Left hindlimb (tissue), 1 donor: Measurements from ENCODE around the gene SFTA2.
A peak's percentile ranks its signal among the peaks of the same experiment; 100 is the strongest.
"Not testable (repeated sequence)": the region's sequence is repeated elsewhere in the genome, so short reads cannot be mapped to it uniquely, and the experiment has no call there.

ENCODE experiments used
- DNase-seq: peaks from one replicate; pipeline ENCODE4 v3.0.0-alpha.2; 2018

Gene SFTA2

GRCh38 chr6:30942338-30943060 is 10.5 kb upstream of the SFTA2 start:
- peak; percentile 54 for DNase-seq

DNA sequence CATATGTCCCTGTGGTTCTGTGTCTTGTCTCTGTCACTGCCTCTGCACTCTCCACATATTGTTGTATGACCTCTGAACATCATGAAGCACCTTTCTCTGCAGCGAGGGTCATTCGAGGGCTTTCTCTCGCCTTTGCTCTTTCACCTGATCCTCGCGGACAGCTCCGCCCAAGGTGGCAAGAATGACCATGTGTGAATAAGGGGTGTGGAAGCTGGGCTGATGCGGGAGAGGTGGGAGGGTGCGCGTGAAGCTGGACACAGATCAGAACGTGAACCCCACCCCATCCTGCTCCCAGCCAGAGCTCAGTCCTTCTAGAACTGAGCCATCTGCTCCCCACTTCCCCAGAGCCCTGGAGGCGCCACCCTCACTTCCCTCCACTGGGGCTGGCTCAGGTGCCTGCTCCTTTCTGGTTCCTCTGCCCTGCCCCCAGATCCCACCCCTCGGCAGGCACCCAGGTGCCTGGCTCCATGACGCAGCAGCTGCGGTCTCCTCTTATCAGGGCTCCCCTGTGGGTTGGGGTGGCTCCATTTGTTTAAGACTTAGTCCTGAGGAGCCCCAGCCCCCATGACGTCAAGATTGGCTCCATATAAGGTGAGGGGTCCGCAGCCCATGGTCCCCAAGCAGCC is 8.5 kb upstream of the SFTA2 start, which contains the start of gene MUCL3:
TSS of gene MUCL3 (plus strand) at position 613 of the 626 bp plus-strand sequence. CDS start 27 bp downstream, outside the sequence.
- DNase-seq = no peak

DNA sequence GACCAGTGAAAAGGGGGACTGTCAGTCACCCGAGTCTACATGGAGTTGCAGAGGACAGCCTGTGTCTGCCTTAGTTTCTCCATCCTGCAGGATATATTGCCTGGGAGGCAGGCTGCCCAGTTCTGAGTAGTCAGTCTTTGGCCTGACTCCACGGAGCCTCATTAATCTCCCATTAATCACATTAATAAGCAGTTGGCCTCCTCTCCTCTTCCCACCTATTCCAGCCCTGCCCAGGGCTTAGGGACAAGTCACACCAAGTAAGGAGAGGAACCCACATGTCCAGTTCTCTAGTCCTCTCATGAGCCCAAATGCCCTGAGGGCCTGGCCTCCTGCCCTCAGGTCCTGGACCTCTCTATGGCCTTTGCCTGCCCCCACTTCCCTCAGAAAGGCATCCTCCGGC is 7.5 kb upstream of the SFTA2 start:
- DNase-seq = no peak

DNA sequence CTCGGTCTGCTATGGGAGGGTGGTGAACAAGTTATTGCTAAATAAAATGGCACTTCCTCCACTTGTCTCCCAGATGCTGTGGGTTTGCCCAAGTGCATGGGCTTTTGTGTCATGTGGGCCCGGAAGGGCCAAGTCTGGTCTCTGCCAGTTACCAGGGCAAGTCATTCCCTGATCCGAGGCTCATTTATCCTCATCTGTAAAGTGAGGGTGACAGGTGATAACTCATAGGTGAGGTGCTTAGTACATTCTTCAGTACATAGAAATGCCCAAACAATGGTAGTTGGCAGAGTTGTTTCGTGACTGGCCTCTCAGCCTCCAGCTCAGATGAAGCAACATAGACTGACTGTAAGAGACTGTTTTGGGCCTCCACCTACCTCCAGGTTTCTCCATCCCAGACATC is 6.8 kb upstream of the SFTA2 start:
- no peak for DNase-seq

GRCh38 chr6:30937265-30937664 is 5.3 kb upstream of the SFTA2 start:
- no peak for DNase-seq

- DNase-seq = no peak
Measured at GRCh38 chr6:30935018-30935417, 3.0 kb upstream of the SFTA2 start.

DNA sequence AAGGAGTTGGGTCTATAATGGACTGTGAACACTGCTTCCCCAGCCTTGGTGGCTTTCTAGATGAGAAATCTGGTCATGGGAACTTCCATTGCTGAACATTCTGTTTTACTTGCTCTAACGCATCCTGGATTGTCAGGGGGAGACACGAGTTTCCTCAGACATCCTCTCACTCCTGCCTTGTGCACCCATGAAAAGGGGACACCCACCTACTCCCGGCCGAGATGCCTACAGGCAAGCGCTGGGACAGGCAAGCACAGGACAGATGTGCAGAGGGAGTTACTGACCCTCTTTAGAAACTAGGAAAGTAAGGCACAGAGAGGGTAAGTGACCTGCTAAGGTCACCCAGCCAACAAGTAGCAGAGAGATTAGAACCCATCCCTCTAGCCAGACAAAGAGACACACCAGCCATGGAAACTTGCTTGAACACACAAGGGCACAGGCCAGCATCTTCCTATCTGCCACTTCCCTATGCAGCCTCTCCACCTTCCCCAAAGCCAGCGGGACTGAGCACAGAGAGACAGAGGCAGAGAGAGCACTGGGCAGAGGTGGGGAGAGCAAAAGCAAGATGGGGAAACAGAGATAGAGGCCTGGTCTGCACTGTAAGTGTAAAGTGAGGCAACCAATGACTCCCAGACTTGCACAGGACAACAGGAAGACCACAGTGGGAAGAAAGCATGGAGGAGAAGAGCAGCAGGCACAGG is 845 bp upstream of the SFTA2 start:
- no peak for DNase-seq

GRCh38 chr6:30931272-30931671 is 698 bp downstream of the SFTA2 start:
- DNase-seq = no peak

DNA sequence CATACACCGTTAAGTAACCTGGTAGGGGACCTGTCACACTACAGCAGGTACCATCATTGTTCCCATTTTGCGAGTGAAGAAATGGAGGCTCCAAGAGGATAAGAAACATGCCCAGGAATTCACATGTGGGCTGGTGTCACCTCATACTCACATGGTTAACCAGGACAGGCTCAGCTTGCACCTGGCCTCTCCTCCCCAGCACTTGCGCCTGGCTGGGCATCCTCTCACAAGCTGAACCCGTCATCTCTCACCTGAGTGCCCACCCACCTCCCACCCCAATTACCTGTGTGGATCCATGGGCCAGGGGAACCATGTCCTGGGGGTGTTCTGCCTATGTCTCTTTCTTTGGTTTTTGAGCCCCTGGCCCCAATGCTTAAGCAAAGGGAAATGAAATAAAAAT is 1.5 kb downstream of the SFTA2 start:
- no peak for DNase-seq

GRCh38 chr6:30928677-30929076 is 3.3 kb downstream of the SFTA2 start:
- no peak for DNase-seq

DNA sequence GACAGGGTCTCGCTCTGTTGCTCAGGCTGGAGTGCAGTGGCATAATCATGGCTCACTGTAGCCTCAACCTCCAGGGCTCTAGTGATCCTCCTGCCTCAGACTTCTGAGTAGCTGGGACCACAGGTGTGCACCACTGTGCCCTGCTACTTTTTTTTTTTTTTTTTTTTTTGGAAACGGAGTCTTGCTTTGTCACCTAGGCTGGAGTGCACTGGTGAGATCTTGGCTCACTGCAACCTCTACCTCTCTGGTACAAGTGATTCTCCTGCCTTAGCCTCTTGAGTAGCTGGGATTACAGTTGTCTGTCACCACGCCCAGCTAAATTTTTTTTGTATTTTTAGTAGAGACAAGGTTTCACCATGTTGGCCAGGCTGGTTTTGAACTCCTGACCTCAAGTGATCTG is 4.9 kb downstream of the SFTA2 start:
- not testable (repeated sequence) for DNase-seq

- DNase-seq = no peak
Measured at GRCh38 chr6:30926644-30927043, 5.3 kb downstream of the SFTA2 start.

GRCh38 chr6:30924040-30924627 is 7.8 kb downstream of the SFTA2 start:
- DNase-seq = not testable (repeated sequence)

DNA sequence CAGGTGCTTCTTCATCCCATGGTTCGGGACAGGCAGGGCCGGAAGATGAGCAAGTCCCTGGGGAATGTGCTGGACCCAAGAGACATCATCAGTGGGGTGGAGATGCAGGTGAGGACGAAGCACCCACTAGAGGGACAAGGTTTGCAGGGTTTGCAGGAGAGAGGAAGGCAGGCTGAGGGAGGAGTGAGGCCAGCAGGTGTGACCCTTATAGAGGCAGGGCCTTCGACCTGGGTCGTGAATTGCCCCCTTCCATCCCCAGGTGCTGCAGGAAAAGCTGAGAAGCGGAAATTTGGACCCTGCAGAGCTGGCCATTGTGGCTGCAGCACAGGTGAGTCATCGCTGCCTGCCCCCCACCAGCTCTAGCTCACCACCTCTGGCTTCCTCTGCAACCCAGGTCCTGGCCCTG is 9.5 kb downstream of the SFTA2 start:
- DNase-seq = no peak

DNA sequence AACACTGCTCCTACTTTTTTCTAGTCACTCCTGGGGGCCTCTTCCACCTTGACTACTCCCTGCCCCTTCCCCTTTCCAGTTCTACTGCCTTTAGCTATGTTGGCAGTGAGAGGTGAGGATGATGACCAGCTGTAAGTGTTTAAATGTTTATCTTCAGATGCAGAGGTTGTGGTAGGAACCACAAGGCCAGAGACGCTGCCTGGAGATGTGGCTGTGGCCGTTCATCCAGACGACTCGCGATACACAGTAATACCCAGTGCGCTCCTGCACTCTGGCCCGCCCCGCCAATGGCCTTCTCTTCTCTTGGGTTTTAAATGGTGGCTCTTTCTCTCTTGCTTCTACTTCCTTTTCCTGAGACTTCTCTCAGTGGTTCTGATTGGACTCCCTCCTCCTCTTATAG is 13.3 kb downstream of the SFTA2 start:
- DNase-seq = no peak

DNA sequence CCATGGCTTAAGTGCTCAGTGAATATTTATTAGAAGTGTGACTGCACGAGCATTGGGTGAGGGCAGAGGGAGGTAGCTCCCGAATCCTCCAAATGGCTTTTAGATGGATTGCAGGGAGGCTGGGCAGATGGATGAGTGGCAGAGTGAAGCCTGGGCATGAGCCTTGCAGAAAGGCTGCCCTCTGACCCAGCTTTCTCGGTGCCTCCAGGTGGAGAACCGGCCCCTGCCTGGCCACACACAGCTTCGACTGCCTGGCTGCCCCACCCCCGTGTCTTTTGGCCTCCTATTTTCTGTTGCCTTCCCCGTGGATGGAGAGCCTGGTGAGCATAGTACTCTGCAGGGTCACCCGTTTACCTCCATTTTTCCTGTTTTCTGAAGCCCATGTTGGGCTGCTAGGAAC is 14.5 kb downstream of the SFTA2 start:
- DNase-seq = no peak

- DNase-seq = no peak
Measured at GRCh38 chr6:30917041-30917440, 14.9 kb downstream of the SFTA2 start.

- peak; percentile 48 for DNase-seq
Measured at GRCh38 chr6:30915591-30915946, 16.4 kb downstream of the SFTA2 start.

DNA sequence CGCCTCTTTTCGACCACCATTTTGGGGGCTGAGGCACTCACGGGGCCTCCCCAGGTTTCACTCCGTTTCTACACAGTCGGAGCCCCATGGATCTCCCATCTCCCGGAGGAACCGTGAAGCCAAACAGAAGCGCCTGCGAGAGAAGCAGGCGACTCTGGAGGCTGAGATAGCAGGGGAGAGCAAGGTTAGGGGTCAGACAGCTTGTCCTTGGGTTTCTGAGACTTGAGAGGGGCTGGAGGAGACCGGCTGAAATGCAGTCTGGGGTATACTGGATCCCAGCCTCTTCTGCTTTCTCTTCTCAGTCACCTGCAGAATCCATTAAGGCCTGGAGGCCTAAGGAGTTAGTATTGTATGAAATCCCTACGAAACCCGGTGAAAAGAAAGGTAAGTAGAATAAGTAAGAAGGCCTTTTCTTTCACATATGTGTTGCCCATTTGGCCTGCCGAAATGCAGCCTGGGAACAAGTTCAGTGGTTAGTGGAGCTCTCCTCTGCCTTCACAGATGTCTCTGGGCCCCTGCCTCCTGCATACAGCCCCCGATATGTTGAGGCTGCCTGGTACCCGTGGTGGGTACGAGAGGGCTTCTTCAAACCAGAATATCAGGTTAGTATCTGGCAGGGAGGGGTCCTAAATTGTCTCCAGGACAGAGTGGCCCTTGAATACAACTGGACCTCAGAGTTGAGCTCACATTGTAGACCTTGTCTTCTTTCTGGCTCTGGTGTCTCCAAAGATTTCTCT is 16.9 kb downstream of the SFTA2 start:
- DNase-seq = peak; percentile 49

- peak; percentile 95 for DNase-seq
Measured at GRCh38 chr6:30914076-30914853, 17.7 kb downstream of the SFTA2 start, which contains the start of gene VARS2. Gene VARS2 (plus strand): TSS chr6:30914238. CDS start chr6:30914837, 599 bp downstream.

DNA sequence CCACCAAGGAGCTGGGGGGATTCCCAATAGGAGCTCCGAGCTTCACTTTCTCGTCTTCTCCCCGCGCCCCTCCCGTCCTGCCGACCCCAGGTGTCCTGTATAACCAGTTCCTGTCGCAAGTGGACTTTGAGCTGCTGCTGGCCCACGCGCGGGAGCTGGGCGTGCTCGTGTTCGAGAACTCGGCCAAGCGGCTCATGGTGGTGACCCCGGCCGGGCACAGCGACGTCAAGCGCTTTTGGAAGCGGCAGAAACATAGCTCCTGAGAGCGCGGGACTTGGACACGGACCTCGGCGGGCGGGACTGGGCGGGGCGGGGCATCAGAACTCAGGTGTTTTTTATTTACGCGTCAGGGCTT is 18.3 kb downstream of the SFTA2 start:
- no peak for DNase-seq
